GM21723 (cell line): ENCODE measurements around the gene PI4KA.
"Not testable (repeated sequence)": the region's sequence is repeated elsewhere in the genome, so short reads cannot be mapped to it uniquely, and the experiment has no call there.

Experiments
- ATAC-seq: cut with Tn5 transposase; IDR thresholded peaks from one replicate; pipeline ENCODE4 v1.9.1; 2021; ENCODE audit warnings: mild to moderate bottlenecking, moderate library complexity; ENCODE audit not compliant: unreplicated experiment

PI4KA gene

DNA sequence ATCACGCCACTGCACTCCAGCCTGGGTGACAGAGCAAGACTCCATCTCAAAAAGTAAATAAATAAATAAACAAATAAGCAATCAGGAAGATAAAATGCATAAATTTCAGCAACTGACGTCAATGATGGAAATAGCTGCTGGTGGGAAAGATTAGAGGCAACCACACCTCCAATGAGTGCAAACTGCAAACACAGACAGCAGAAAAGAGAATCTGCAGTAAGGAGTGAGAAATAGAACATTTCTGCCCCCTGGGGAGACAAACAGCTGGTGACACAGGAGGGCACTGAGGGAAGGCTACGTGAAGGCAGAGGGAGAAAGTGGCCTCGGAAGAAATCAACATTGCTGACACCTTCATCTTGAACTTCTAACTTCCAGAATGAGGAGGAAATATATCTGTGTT, 6.5 kb downstream of the PI4KA start:
- ATAC-seq, result no peak

DNA sequence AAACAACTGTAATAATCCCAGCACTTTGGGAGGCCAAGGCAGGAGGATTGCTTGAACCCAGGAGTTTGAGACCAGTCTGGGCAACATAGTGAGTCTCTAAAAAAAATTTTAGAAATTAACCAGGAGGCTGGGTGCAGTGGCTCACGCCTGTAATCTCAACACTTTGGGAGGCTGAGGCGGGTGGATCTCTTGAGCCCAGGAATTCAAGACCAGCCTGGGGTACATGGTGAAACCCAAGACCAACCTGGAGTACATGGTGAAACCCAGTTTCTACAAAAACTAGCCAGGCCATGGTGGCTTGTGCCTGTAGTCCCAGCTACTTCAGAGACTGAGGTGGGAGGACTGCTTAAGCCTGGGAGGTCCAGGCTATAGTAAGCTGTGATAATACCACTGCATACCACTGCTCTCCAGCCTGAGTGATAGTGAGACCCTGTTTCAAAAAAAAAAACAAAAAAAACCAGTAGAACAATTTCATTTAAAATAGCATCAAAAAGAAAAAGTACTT, 11.2 kb downstream of the PI4KA start:
- no peak for ATAC-seq

DNA sequence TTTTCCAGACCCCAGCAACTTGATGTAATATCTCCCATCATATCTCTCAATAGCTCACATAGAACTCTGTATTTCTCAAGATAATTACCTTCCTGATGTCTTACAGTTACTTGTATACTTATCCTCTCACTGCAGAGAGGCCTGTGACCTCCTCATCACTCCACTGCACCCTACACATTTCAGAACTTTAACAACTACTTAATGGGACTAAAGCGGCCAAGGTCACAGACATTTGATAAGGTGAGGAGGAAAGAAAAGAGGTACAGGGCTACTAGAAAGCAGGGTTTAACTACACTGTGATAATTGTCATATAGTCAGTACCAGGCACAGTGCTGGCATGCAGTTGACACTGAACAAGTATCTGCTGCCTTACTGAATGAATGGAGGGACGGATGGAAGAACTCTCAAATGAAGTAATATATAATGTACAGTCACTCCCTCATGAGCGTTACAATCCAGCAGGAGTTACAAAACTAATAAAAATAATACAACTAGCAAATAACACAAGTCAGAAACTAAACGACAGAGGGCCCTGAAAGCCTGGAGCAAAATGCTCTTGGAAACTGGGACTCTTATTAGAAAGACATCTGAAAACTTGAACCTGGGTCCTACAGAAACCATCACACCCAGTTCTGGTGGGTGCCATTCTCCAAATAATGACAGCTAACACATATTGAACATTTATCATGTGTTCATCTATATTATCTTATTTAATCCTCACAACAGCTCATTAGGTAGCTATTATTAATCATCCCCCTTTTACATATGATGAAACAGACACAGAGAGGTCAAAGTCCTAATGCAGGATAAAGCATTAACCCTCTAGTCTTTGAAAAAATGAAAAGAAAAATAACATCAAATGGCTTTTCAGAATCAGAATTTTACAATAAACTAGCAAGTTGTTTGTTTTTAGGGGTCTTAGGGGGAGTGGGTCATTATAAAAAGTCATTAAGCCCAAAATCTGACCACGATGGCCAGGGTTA, 14.3 kb downstream of the PI4KA start:
- ATAC-seq, result no peak

DNA sequence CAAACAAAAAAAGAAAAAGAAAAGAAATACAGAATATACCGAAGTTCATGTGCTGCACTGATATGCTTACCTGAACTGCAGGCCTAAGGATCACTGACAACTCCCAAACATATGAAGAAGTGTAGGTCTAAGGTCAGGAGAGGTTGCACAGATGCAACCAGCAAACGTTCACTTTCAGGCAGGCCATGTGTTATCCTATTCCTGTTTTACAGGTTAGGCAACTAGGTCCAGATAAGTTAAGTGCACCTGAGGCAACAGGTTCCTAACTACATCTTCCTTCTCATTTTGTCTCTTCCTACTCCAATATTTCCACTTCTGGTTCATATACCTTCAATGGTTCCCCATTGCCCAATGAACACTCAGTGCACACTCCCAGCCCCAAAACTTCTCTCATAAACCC, 15.1 kb downstream of the PI4KA start:
- no peak for ATAC-seq

DNA sequence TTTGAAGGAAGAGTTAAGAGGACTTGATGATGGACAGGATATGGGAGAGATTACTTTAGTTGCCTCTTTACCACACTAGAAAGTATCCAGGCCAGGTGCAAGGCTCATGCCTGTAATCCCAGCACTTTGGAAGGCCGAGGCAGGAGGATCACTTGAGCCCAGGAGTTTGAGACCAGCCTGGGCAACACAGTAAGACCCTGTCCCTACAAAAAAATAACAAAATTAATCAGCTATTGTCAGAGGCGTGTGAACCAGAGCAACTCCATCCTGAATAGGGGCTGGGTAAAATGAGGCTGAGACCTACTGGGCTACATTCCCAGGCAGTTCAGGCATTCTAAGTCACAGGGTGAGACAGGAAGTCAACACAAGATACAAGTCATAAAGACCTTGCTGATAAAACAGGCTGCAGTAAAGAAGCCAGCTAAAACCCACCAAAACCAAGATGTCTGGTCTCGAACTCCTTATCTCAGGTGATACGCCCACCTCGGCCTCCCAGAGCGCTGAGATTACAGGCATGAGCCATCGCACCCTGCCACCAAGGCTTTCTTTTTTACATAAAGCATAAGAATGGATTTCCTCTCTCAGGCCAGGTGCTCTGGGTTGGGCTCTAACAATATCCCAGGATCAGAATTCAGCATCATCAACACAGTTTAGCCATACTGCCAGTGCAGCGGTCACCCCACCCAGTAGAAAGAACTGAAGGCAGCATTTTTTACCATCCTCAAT, 17.8 kb downstream of the PI4KA start:
- no peak for ATAC-seq

DNA sequence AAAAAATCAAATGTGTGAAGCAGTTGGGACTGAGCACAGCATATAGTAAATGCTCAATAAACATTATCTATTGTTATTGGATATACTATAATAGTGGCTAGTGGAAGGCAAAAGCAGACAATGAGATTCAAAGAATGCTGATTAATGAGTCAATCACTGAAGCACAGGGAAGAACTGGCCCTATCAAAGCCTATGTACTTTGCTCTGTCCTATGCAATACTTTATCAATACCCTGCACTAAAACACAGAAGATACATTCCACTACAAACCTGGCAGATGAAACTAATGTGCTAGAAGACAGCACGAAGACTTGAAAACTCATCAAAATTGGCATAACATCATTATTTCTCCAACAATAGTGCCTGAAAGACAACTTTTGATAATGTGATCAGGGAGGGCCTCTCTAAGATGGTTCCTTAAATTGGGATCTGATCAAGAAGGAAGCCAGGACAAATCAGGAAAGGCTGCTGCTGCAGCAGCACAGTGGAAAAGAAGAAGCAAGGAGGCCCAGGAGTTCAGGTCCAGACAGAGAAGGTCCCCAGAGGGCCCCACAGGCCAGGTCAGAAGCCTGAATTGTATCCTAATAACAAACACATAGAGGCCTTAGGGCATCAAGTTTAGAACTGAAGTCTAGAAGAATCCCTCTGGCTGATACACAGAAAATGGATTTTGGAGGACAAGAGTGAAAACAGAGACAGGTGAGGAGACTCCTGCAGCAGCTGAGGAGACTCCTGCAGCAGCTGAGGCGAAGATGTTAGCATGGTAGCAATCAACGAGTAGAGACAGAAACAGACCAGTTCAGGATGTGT, 18.6 kb downstream of the PI4KA start:
- no peak for ATAC-seq

DNA sequence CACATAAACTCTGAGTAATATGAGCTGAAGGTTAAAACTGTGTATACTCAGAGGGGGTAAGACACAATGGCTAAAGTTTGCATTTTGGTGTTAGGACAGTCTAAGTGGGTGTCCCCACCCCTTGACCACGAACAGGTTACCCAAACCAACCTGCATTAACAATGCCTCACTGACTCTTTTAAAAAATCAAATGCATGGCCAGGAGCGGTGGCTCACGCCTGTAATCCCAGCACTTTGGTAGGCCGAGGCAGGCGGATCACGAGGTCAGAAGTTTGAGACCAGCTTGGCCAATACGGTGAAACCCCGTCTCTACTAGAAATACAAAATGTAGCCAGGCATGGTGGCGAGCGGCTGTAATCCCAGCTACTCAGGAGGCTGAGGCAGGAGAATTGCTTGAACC, 19.3 kb downstream of the PI4KA start:
- not testable (repeated sequence) for ATAC-seq

DNA sequence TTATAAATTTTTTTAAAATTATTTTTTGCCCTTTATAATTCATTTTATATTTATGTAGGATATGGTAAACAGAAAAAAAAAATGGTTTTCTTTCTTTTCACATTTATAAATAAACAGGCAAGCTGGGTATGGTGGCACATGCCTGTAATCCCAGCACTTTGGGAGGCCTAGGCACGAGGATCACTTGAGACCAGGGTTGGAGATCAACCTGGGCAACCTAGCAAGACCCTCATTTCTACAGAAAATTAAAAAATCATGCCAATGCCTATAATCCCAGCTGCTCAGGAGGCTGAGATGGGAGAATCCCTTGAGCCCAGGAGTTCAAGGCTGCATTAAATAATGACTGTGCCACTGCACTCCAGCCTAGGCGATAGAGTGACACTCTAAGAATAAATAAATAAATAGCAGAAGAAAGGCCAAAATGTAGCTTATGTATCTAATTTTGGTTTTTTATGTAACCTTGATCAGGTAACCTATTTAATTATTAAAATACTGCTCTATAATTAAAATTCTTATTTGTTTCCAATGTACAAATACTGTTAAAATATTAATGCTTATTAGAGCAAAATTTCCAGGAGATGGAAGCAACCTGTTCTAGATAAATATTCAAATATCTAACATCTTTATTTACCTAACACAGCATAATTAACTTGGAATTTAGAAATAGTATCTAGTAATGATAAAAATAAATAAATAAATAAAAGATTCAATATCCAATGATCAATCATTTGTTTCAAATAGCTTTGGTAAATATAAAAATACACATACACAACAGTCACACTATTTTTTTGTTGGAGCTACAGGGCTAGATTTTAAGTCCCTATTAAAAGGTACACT, 21.4 kb downstream of the PI4KA start:
- ATAC-seq, result no peak

DNA sequence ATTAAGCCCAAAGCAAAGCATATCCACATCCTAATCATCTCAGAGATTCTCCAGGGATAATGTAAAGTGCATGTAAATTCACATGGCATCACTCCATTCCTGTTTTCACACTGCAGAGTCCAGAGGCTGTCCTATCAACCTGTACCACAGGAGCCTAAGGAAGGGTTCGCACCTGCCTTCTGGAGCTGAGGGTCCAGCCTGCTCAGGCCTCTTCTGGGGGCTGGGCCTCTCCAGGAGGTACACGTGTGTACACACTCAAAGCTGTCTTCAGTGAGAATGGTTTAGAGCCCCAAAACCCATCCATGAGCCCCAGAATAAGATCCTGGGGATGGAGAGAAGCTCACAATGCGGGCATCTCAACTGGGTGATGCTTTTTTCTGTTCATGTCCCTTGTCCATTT, 23.9 kb downstream of the PI4KA start:
- ATAC-seq, result no peak

DNA sequence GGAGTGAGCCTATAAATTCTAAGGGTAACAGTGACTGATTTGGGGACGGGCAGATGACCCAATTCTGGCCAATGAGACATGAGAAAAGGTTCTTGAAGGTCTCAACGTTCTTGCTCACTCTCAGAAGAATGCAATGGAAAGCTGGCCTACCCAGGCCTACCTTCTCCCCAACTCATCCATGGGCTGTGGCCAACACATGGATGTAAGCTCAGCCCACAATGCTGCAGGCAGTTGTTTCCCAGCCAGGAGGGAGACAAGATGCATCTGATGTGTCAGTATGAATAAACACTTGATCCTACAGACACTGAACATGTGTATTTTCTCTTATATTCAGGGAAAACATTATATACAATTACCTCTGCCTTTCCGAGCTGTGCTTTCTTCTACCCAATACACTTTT, 24.4 kb downstream of the PI4KA start:
- no peak for ATAC-seq

DNA sequence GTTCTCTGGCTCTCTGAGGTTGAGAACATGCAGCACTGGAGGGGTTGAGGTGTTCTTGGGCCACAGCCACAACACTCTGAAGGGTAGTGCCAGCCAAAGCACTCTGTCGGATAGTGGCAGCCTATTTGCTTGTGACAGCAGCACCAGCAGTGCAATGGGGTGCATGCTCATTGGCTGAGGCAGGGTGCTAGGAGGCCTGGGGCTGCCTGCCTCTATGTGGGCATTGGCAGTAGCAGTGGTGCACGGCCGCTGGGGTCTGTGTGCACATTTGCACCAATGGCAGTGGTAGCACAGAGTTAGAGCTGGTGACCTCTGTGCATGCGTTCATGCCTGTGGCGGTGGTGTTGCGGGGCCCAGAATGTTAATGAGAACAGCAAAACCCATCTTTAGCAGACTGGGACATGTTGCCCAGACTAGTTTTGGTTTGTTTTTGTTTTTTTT, 25.4 kb downstream of the PI4KA start:
- no peak for ATAC-seq

DNA sequence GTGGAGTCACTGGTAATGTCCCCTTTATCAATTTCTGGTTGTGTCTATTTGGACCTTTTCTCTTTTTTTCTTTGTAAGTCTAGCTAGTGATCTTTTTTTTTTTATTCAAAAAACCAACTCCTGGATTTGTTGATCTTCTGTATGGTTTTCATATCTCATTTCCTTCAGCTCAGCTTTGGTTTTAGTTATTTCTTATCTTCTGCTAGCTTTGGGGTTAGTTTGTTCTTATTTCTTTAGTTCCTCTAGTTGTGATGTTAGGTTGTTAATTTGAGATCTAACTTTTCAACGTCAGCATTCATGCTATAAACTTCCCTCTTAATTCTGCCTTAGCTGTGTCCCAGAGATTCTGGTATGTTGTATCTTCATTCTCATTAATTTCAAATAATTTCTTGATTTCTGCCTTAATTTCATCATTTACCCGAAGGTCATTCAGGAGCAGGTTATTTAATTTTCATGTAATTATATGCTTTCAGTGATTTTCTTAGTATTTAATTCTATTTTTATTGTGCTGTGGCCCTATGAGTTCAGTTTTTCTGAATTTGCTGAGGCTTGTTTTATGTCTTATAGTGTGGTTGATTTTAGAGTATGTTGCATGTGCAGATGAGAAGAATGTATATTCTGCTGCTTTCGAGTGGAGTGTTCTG, 29.0 kb downstream of the PI4KA start:
- no peak for ATAC-seq

DNA sequence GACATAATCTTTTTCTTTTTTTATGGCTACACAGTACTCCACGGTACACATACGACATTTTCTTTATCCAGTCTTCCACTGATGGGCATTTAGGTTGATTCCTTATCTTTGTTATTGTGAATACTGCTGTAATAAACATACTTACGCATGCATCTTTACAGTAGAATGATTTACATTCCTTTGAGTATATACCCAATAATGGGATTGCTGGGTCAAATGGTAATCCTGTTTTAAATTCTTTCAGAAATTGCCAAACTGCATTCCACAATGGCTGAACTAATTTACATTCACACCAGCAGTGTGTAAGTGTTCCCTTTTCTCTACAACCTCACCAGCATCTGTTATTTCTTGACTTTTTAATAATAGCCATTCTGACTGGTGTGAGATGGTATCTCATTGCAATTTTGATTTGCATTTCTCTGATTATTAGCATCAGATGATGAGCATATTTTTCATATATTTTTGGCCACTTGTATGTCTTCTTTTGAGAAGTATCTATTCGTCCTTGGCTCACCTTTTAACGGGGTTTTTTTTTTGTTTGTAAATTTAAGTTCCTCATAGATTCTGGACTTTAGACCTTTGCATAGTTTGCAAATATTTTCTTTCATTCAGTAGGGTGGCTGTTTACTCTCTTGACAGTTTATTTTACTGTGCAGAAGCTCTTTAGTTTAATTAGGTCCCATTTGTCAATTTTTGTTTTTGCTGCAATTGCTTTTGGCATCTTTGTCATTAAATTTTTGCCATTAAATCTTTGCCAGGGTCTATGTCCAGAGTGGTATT, 32.0 kb downstream of the PI4KA start:
- ATAC-seq, result not testable (repeated sequence)

DNA sequence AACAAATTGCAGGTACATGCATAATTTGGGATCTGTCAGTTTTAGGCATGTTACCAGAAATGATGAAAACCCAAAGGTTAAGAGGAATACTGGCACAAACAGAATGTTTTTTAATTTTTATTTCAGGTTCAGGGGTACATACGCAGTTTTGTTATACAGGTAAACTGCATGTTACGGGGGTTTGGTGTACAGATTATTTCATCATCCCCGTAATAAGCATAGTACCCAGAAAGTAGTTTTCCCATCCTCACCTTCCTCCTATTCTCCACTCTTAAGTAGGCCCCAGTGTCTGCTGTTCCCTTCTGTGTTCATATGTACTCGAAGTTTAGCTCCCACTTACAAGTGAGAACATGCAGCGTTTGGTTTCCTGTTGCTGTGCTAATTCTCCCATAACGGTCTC, 33.0 kb downstream of the PI4KA start:
- ATAC-seq, result no peak

DNA sequence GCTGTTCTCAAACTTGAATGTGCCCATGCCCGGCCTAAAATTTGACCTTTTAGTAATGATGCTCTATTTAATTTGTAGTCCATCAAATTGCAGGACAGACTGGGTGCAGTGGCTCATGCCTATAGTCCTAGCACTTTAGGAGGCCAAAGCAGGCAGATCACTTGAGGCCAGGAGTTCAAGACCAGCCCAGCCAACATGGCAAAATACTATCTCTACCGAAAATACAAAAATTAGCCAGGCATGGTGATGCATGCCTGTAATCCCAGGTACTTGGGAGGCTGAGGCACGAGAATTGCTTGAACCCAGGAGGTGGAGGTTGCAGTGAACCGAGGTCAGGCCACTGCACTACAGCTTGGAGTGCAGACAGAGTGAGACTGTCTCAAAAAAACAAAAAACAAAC, 33.4 kb downstream of the PI4KA start:
- not testable (repeated sequence) for ATAC-seq

DNA sequence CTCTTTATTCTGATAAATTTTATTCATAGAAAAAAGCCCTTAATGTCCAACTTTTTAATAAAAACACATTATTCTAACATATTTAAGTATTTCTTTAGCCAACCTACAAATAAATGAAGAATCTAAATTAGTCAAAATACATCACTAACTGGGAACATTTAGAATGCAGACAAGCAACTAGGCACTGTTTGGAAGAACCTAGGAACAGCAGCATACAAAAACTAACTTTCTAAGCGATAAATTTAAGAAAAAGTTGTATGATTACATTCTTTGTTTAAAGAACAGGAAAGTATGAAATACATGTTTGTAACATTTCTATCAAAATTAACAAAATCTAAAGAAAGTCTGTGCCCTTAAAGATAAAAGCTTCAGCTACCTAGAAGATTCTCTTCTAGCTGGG, 35.3 kb downstream of the PI4KA start:
- ATAC-seq, result no peak

DNA sequence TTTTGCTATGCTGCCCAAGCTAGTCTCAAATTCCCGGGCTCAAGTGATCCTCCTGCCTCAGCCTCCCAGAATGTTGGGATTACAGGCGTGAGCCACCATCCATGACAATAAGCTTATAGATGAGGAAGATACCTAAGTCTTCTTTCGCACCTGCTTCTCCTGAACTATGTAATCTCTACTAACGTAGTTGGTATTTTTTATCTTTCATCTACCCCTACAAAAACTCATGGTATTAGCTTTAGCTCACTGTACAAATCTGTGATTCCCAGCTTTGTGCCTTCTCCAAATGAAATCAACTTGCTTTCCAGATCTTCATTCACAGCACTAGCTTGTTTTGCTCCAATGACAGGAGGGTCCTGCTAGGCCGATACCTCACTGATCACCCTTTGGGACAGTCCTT, 36.4 kb downstream of the PI4KA start:
- no peak for ATAC-seq

DNA sequence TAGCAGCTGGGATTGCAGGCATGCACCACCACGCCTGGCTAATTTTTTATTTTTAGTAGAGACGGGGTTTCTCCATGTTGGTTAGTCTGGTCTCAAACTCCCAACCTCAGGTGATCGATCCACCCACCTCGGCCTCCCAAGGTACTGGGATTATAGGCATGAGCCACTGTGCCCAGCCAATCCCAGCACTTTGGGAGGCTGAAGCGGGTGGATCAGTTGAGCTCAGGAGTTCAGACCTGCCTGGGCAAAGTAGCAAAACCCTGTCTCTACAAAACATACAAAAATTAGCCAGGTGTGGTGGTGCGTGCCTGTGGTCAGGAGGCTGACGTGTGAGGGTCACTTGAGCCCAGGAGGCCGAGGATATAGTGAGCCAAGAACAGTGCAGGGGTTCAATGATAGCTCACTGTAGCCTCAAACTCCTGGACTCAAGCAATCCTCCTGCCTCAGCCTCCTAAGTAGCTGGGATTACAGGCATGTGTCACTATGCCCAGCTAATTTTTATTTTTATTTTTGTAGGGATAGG, 36.8 kb downstream of the PI4KA start:
- ATAC-seq, result not testable (repeated sequence)

DNA sequence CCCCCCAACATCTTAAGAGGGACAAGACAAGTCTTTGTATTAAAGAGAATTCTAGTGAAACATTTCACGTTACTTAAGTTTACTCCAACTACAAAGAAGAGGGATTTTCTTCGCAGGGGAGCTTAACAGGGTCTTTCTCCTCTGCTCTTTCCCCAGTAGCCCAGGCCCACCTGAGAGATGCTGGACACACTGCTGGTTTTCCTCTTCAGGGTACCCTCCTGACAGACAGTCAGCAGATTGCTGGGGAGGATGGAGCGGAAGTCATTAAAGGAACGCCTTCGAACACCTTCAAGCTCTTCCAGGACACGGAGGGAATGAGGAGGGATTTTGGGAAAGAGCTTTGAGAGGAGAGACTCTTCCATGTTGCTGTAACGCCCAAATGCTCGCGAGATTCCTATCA, 39.1 kb downstream of the PI4KA start:
- ATAC-seq, result no peak
